D721Med (cell line): ENCODE data around the gene METTL3.
A peak's percentile ranks its signal among the peaks of the same experiment; 100 is the strongest.

Experiments
- DNase-seq: peaks from one replicate; pipeline ENCODE4 v3.0.0; 2011; ENCODE audit warnings: low spot score; ENCODE audit not compliant: insufficient read length
- FAIRE-seq: peaks from 2 replicates; lab custom pipeline; 2011; peaks lifted over from hg19 to GRCh38; lab: Jason Lieb, UNC
- TF ChIP-seq, protein P1 (sequence below): IDR thresholded peaks from 2 replicates; pipeline ENCODE4 v1.5.1; 2012; ENCODE audit warnings: mild to moderate bottlenecking, control low read depth; ENCODE audit not compliant: insufficient read depth; ENCODE audit errors: missing control alignments

METTL3 gene

DNA sequence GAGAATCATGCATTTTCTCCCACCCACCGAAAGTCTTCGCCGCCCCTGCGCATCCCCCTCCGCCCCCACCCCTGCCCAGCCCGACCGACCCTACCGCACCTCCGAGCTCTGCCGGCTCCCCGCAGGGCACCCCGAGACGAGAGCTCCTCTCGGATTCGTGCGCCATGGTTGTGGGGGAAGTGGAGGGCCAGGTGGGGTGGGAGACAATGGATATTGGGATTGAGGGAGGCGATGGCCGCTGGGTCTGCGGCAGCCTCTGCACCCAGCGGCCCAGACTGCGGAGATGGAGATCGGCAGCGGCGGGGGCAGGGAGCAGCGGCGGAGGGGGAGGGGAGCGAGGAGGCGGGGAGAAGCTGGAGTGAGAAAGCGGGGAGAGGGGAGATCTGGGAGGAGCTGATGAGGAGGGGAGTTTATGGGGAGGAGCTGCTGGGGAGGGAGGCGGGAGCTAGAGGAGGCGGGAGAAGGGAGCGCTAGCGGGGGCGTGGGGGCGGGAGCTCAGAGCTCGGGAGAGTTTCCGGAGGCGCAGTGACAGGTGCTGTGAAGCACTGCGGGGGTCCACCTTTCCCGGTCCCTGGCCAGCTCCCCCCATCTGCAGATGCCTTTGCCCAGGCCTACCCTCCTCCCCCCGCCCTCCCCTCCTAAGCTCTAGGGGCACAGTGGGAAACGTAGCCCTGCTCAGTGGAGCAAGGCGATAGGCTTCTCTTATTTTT is 15.0 kb upstream of the METTL3 start, which contains the start of gene SALL2:
SALL2 (minus strand) TSS at position 385 of the 710 bp plus-strand sequence; CDS start at position 166, 219 bp downstream.
- no peak for FAIRE-seq
- peak; percentile 52 for DNase-seq

DNA sequence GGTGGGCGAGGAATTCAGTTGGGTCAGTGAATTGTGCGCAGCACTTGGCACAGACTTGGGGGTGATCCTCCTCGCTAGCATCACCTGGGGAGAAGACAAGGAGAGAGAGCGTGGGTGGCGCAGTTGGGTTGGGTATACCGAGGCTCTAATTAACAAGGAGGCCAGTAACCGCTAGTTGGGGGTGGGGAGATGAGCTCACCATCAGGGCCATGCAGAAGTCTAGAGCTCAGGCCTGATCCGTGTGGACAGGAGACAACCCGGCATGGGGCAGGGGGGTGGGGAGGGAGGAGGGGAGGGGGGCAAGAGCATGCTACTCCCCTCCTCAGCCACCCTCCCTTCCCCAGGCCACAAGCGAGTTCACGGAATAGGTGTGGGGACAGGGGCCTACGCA is 14.4 kb upstream of the METTL3 start:
- no peak for FAIRE-seq
- TF ChIP-seq, protein P1, sequence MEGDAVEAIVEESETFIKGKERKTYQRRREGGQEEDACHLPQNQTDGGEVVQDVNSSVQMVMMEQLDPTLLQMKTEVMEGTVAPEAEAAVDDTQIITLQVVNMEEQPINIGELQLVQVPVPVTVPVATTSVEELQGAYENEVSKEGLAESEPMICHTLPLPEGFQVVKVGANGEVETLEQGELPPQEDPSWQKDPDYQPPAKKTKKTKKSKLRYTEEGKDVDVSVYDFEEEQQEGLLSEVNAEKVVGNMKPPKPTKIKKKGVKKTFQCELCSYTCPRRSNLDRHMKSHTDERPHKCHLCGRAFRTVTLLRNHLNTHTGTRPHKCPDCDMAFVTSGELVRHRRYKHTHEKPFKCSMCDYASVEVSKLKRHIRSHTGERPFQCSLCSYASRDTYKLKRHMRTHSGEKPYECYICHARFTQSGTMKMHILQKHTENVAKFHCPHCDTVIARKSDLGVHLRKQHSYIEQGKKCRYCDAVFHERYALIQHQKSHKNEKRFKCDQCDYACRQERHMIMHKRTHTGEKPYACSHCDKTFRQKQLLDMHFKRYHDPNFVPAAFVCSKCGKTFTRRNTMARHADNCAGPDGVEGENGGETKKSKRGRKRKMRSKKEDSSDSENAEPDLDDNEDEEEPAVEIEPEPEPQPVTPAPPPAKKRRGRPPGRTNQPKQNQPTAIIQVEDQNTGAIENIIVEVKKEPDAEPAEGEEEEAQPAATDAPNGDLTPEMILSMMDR, result no peak
- DNase-seq, result no peak

More for the DNA sequence above, 15.0 kb upstream of the METTL3 start, which contains the start of gene SALL2:
- TF ChIP-seq, protein P1, result no peak

DNA sequence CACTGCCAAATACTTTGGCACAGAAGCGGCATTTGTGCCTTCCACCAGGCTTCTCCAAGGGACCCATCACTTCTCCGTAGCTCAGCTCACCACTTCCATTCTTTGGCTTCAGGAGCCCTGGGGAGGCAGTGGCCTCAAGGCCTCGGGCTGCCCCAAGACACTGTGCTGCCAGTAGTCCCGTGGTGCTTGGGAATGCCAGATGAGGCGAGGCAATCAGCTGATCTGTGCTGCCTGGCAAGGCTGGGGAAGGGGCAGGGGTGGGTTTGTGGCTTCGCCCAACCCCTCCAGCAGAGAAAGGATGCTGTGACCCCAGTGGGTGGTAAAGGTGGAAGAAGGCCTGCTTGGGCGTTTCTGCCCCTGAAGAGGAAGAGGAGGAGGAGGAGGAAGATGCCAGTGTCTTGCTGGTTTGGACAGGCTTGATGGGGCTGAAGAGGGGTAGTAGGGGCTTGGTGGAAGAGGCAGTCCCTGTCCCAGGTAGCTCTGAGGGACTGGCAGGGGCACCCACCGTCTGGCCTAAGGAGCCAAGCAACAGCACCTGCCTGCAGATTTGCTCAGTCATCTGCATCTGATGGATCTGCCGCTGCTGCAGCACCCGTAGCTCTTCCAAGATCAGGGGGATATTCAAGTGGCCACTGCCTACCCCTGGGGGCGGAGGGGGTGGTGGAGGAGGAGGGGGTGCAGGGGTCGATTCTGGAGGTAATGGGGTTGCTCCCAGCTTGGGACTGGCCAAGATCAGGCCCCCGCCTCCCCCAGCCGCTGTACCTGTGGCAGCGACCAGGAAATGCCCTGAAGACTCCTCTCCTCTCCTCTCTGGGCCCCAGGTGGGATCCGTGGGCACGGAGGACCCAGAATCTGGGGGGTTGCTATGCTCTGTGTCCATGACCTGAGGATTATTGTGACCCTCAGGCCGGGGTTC is 13.7 kb upstream of the METTL3 start:
- TF ChIP-seq, protein P1, result no peak
- DNase-seq (no peak), FAIRE-seq (no peak)

DNA sequence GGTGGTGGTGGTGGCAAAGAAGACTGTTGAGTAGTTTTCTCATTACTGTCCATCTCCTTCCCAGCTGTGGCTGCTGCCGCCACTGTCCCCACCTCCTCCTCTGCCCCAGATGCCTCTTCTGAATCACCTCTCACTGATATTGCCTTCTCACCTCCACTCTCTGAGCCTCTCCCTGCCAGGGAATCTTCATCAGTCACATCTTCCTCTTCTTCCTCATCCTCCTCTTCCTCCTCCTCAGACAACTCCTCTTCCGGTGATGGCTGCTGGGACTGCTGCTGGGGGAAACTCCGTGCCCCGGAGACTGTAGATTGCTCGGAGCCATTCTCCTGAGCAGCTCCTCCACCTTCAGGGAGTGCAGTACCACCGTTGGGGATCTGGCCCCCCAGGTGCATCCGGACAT is 12.1 kb upstream of the METTL3 start:
- TF ChIP-seq, protein P1, result no peak
- FAIRE-seq (no peak), DNase-seq (no peak)

DNA sequence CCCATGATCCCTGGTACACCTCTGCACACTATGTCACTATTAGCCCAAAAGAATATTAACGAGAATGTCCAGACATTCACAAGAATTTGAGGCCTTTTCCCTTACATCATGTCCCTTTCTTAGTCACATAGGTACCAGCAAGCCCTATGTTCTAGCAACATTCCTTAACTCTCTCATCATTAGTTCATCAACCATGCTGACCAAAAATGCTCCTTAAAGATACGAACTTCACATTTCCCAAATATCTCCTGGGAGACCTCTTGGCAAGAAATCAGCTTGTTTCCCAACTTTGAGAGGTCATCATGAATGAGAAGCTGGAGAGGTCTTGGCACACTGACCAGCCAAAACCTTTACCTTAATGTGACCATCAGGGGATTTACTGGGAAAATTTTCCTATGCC is 10.4 kb upstream of the METTL3 start:
- FAIRE-seq, result no peak
- DNase-seq, result no peak
- TF ChIP-seq, protein P1, result no peak

DNA sequence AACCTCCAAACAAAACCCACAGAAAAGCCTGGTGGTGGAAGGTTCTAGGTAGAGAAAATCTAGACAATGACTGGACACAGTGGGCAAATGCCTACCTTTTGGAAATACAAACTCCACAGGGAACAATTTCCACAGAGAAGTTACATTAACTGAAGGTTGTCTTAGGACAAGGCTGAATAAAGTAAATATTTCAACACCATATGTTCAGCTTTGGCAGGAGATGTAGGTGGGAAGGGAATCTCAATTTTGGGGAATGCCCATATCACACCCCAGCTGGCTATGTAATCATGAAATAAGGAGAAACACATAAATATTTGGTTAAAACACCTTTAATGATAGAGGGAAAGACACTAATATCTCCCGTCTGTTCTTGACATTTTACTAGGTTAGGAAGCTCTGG is 9.6 kb upstream of the METTL3 start:
- no peak for FAIRE-seq

More for the DNA sequence above, 9.6 kb upstream of the METTL3 start:
- DNase-seq, result no peak
- TF ChIP-seq, protein P1, result no peak
